Aorta (tissue), 5 donors: ENCODE data around the gene SMPD3. TPM values are rescaled to one million over a fixed set of nuclear protein-coding genes. Genes with fewer than 3 reads are reported as not detected.
A peak's percentile ranks its signal among the peaks of the same experiment; 100 is the strongest.

Experiments used
- ATAC-seq: fragments of 200-7000 bp; cut with Tn5 transposase; one replicate; pipeline ENCODE4 v1.9.1; 2022; ENCODE audit warnings: moderate library complexity; ENCODE audit not compliant: low FRiP score
- DNase-seq, 2 donors: peaks; one replicate each; pipeline ENCODE4 v3.0.0-alpha.2; 2020
- H3K27ac ChIP-seq, 2 donors: one replicate each; pipeline ENCODE4 v1.5.1; 2013; ENCODE audit warnings: low read length in 2 of 2, mild to moderate bottlenecking in 2 of 2, moderate library complexity in 2 of 2, control low read depth in 1 of 2, inconsistent platforms in 1 of 2, low read depth in 1 of 2
- H3K27me3 ChIP-seq, 2 donors: one replicate each; pipeline ENCODE4 v1.6.1; 2013; ENCODE audit warnings: control low read depth in 1 of 2, low read length in 1 of 2, mild to moderate bottlenecking in 1 of 2, moderate library complexity in 1 of 2; ENCODE audit not compliant: insufficient read depth in 2 of 2, control insufficient read depth in 1 of 2
- H3K36me3 ChIP-seq, 2 donors: one replicate each; pipeline ENCODE4 v1.6.1; 2013; ENCODE audit warnings: control low read depth in 1 of 2, low read length in 1 of 2, mild to moderate bottlenecking in 1 of 2; ENCODE audit not compliant: insufficient read depth in 2 of 2, control insufficient read depth in 1 of 2
- H3K4me1 ChIP-seq, 2 donors: one replicate each; pipeline ENCODE4 v1.6.1; 2013; ENCODE audit warnings: low read length in 2 of 2, control low read depth in 1 of 2, mild to moderate bottlenecking in 1 of 2, moderate library complexity in 1 of 2; ENCODE audit not compliant: insufficient read depth in 2 of 2, control insufficient read depth in 1 of 2
- H3K4me3 ChIP-seq, 2 donors: one replicate each; pipeline ENCODE4 v1.5.1; 2013; ENCODE audit warnings: low read length in 2 of 2, control low read depth in 1 of 2, mild to moderate bottlenecking in 1 of 2
- H3K9me3 ChIP-seq: one replicate; pipeline ENCODE4 v1.6.1; 2013; ENCODE audit warnings: mild to moderate bottlenecking, low read length; ENCODE audit not compliant: control insufficient read depth
- WGBS, 2 donors: extraction: QIAGEN DNeasy Blood & Tissue Kit; methylation state at CpG; one replicate each; pipeline ENCODE4 v1.1.7; 2013; 5-methylcytosine and 5-hydroxymethylcytosine counted together
- intact Hi-C, 2 donors: fragments of 100-400 bp; cut with DNase I; formaldehyde crosslinking; loops; one replicate each; pipeline versions ENCODE4 v1.14.2 to v1.15.0; 2022
- polyA plus RNA-seq, 2 donors: library from polyadenylated mRNA; stranded (reverse); fragments of 200-250 nt; gene quantifications; one replicate each; pipeline ENCODE4 v1.2.3, GENCODE V29; 2013
- total RNA-seq, 2 donors: library from RNA; stranded (reverse); fragmentation: NEBNext Ultra II Directional; extraction: Animal tissue kit (Norgen Biotek cat#: 25700); gene quantifications; one replicate each; pipeline ENCODE4 v1.2.1, GENCODE V29; 2021
- donor health status: healthy with polysubstance abuse.
- donor health status: Bipolar disorder and iron deficiency.
- donor health status: DM: no; HTN: no; CAD: no.
- donor health status: DM: no; HTN: no; CAD: no.
- donor health status: DM: yes; HTN: yes; CAD: no.

Gene SMPD3
- total and polyA plus RNA-seq, 4 donors, result 0.29 to 7.5 (median 1.1) TPM; not detected in 1

DNA sequence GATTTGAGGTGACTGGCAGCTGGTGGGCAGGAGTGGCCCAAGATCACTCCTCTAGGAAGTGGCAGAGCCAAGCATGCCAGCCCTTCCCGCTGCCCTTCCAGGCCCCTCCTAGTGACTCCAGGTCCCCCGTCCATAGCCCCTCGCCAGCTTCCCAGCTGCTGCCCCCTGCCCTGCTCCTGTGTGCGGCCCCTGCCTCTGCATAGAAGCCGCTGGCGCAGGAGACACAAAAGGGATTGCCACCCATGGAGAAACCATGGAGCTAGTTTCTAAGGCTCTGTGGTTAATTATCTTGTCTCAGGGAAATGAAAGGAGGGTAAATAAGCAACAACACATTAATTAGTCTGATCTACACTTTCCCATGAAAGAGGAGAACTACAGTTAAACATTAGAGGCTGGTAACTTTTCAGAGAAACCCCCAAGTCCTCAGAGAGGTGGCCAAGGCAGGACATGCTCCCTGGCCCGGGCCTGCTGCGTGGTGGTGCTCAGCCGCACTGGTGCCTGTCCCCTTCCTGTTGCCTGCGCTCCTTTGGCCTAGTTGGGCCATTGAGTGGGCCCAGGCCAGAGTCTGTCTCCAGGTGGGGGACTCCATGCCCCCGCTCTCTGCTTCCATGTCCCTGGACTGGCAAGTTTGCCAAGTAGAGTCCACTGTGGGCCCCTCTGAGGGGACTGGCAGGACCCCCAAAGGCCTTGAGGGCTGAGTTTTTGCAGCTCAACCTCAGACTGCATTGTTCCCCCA is 72.3 kb downstream of the SMPD3 start:
- intact Hi-C loops, result no loop called here
- no peak overlapping the region for H3K27ac ChIP-seq
- DNase-seq (peak in 1 of 2 donors; percentile 13), ATAC-seq (no peak)
- H3K9me3 ChIP-seq, result no peaks in the 10 kb centered on the region
- no peak overlapping the region for H3K4me3 ChIP-seq
- no peaks in the 10 kb centered on the region for H3K36me3 ChIP-seq
- H3K4me1 ChIP-seq, result no peaks in the 10 kb centered on the region
- 96 to 99% methylated on average over 11 of the region's 11 CpGs for WGBS, 2 donors
- no peaks in the 10 kb centered on the region for H3K27me3 ChIP-seq

DNA sequence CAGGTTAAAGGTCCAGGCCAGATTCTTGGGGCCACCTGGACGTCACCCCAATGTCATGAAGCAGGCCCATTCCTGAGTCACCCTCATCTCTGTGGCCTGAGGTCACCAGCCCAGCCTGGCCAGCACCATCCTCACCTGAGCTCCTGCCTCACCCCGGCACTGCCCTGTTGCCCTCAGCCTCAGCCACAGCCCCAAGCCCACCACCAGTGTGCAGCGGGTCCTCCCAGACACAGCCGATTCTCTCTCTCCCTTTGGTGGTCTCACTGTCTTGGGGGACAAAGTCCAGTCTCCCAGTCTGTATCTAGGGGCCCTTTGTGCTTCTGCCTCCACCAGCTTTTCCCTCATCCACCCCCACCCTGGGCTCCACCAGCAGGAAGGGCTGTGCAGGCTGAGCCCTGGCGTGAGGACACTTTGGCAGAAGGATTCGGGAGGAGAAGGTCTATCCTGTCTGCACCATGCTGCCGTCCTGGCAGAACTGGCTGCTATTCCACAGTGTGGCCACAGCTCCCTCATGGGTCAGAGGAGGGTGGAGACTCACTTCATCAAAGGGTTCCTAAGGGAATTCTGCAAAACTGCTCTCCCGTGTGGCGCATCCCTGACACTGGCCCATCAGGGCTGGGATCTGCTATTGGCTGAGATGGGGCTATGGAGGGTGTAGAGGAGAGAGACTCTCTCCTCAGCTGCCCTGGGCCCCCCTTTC is 73.2 kb downstream of the SMPD3 start:
- Histone ChIP-seq H3K36me3 (no peaks in the 10 kb centered on the region), H3K4me3 (no peak overlapping the region), H3K27ac (no peak overlapping the region), H3K9me3 (no peaks in the 10 kb centered on the region), H3K4me1 (no peaks in the 10 kb centered on the region), H3K27me3 (no peaks in the 10 kb centered on the region)
- DNase-seq, result peak in 1 of 2 donors; percentile 7
- 76 to 77% methylated on average over 9 of the region's 9 CpGs for WGBS, 2 donors
- intact Hi-C loops, result no loop called here
- no peak for ATAC-seq

- intact Hi-C loops, result no loop called here
- Histone ChIP-seq H3K36me3 (no peaks in the 10 kb centered on the region), H3K4me1 (no peaks in the 10 kb centered on the region), H3K27ac (no peak overlapping the region), H3K27me3 (no peaks in the 10 kb centered on the region), H3K9me3 (no peaks in the 10 kb centered on the region), H3K4me3 (no peak overlapping the region)
- DNase-seq (peak in 1 of 2 donors; percentile 29), ATAC-seq (no peak)
- 79 to 81% methylated on average over 10 of the region's 10 CpGs for WGBS, 2 donors
These were observed 74.0 kb downstream of the SMPD3 start for GRCh38 chr16:68374246-68374805.

GRCh38 chr16:68373528-68374245 is 74.6 kb downstream of the SMPD3 start:
- DNase-seq, result peak in 1 of 2 donors; percentile 18
- no peaks in the 10 kb centered on the region for H3K36me3 ChIP-seq
- H3K27me3 ChIP-seq, result no peaks in the 10 kb centered on the region
- intact Hi-C loops, result no loop called here
- 81 to 86% methylated on average over 18 of the region's 18 CpGs for WGBS, 2 donors
- H3K4me1 ChIP-seq, result no peaks in the 10 kb centered on the region
- no peak for ATAC-seq
- H3K27ac ChIP-seq, result no peak overlapping the region
- no peak overlapping the region for H3K4me3 ChIP-seq
- H3K9me3 ChIP-seq, result no peaks in the 10 kb centered on the region

DNA sequence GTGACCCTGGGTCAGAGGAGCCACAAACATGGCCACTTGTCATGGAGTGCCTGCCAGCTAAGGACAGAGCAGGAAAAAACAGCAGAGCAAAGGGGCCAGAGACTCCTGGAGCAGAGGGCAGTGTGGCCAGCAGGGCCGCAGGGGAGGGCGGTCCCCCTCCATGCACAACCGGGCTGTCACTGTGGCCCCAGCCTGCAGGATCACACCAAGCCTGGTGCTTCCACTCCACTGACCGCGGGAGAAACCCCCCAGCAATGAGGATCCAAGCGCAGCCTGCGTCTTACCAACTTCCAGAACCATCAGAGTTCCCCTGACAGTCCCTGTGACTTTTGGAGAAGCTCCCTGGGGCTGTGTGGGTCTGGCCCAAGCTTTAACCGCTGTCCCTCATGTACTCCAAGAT is 75.5 kb downstream of the SMPD3 start:
- ATAC-seq (no peak), DNase-seq (peak in 1 of 2 donors; percentile 23)
- Histone ChIP-seq H3K27ac (no peak overlapping the region), H3K4me3 (no peak overlapping the region), H3K36me3 (no peaks in the 10 kb centered on the region), H3K4me1 (no peaks in the 10 kb centered on the region), H3K27me3 (no peaks in the 10 kb centered on the region), H3K9me3 (no peaks in the 10 kb centered on the region)
- WGBS, 2 donors, result 89 to 92% methylated on average over 8 of the region's 8 CpGs
- intact Hi-C loops, result no loop called here

DNA sequence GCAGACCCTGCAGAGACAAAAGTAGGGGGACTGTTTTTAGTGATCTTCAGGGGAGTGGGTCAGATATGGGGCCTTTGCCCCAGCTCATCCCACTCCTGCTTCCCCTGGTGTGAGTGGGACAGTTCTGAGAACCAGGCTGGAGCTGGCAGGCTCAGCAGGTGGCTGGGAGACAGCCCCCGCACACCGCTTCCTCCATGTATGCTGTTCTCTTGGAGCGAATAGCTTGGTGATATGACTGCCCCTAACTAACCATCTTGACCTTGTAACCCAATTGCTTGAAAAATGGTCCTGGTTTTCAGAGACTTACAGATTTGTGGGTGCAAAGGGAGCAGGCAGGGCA is 76.0 kb downstream of the SMPD3 start:
- H3K27me3 ChIP-seq, result no peaks in the 10 kb centered on the region
- ATAC-seq, result no peak
- no peaks in the 10 kb centered on the region for H3K9me3 ChIP-seq
- DNase-seq, result peak in 1 of 2 donors; percentile 33
- no peaks in the 10 kb centered on the region for H3K36me3 ChIP-seq
- intact Hi-C loops, result no loop called here
- H3K4me3 ChIP-seq, result no peak overlapping the region
- H3K4me1 ChIP-seq, result no peaks in the 10 kb centered on the region
- H3K27ac ChIP-seq, result no peak overlapping the region
- 94 to 98% methylated on average over 3 of the region's 3 CpGs for WGBS, 2 donors

DNA sequence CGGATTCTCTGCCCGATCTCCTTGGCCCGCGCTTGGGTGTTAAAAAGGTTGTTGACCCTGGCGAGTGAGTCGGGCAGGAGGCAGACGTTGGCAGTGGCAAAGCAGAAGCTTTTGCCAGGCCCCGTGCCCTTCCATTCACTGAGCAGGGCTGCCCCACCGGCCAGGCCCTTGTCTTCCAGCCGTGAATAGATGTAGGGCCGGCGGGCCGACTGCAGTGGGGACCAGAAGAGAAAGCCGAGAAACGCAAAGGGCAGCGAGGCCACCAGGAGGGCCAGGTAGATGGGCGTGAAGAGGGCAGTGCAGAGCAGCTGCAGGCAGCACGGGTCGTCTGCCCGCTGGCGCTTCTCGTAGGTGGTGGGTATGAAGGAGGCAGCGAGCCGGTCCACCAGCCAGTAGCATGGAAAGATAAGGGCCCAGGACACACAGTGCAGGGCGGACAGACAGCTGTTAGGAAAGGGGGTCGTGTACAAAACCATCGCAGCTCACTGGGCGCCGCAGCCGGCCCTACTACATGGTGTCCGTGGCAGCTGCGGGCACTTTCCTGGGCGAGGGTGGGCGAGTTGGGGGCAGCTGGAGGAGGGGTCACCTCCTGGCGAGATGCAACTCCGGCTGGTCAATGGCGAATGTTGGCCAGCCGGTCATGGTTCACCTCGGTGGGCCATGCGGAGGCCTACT is 76.5 kb downstream of the SMPD3 start:
- no peaks in the 10 kb centered on the region for H3K9me3 ChIP-seq
- WGBS, 2 donors, result 91 to 92% methylated on average over 40 of the region's 40 CpGs
- no peak overlapping the region for H3K4me3 ChIP-seq
- no peaks in the 10 kb centered on the region for H3K27me3 ChIP-seq
- intact Hi-C loops, result no loop called here
- H3K36me3 ChIP-seq, result no peaks in the 10 kb centered on the region
- DNase-seq (peak; percentile 34 to 72), ATAC-seq (no peak)
- H3K4me1 ChIP-seq, result no peaks in the 10 kb centered on the region
- no peak overlapping the region for H3K27ac ChIP-seq

GRCh38 chr16:68371276-68371651 is 77.0 kb downstream of the SMPD3 start:
- WGBS, 2 donors, result 89 to 90% methylated on average over 26 to 27 of the region's 27 CpGs
- no peak for ATAC-seq

More at GRCh38 chr16:68371276-68371651, 77.0 kb downstream of the SMPD3 start:
- intact Hi-C loops, result no loop called here
- Histone ChIP-seq H3K27me3 (no peaks in the 10 kb centered on the region), H3K4me1 (no peaks in the 10 kb centered on the region), H3K36me3 (no peaks in the 10 kb centered on the region), H3K4me3 (no peak overlapping the region), H3K27ac (no peak overlapping the region), H3K9me3 (no peaks in the 10 kb centered on the region)
- no peak for DNase-seq
